Measurements from ENCODE around the gene CKB.

CKB gene

DNA sequence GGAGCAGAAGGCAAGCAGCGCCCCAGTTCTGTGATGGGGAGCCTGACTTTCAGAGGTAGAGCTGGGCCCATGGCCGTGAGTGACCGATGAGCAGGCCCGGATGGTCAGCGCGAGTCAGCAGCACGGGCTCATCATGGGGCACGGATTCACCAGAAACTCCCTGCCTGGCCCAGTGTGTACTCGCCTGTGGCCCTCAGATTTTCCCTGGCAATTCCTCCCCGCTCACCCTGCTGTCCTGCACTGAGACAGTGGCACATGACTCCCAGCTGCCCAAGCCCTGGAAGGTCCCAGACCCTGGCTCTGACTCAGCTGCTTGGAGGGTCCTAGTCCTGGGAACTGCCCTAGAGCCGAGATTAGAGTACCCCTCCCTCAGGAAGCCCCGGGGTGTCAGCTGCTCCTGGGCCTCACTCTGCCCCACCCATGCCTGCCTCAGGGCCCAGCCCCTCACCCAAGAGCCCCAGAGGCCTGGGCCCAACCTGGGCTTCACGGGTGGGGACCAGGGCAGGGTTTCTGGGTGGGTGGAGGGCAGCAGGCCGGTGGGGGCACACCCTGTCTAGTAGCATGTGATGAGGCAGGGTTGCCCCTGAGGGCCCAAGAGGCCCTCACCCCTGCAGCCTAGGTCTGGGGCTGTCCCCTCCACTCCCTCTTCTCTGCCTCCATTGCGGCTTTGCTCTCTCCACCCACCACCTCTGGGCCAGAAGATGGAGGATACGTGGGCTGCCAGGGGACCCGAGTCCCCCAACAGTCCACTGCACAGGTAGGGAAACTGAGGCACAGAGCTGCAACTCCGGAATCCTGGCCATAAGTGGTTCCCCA lies 14.8 kb upstream of the CKB start:
- no peak for DNase-seq (ENCODE audit: low read depth)

GRCh38 chr14:103536693-103537092 lies 14.1 kb upstream of the CKB start:
- DNase-seq (ENCODE audit: low read depth) = no peak

- no peak for DNase-seq (ENCODE audit: low read depth)
These were observed 13.4 kb upstream of the CKB start for GRCh38 chr14:103535891-103536565.

- no peak for DNase-seq (ENCODE audit: low read depth)
These were observed 12.7 kb upstream of the CKB start for GRCh38 chr14:103535081-103535890.

DNA sequence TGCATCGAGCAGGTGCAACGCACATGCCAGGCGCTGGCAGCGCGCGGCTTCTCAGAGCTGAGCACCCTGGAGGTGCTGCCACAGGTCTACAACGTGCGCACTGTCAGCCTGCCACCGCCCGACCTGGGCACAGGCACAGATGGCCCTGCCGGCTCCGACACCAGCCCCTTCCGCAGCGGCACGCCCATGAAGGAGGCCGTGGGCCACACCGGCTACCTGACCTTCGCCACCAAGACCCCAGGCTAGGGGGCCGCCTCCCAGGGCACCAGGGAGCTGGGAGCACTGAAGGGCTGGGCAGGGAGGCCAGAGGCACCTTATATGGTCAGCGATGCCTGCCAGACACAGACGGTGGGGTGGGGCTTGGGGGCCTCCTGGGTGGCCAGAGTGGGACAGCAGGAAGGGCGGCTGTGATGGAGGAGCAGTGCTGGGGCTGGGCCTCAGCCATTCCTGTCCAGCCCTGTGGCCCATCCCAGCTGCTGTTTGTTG lies 12.0 kb upstream of the CKB start:
- no peak for DNase-seq (ENCODE audit: low read depth)

- no peak for DNase-seq (ENCODE audit: low read depth)
These were observed 11.5 kb upstream of the CKB start for GRCh38 chr14:103533999-103534575.

DNA sequence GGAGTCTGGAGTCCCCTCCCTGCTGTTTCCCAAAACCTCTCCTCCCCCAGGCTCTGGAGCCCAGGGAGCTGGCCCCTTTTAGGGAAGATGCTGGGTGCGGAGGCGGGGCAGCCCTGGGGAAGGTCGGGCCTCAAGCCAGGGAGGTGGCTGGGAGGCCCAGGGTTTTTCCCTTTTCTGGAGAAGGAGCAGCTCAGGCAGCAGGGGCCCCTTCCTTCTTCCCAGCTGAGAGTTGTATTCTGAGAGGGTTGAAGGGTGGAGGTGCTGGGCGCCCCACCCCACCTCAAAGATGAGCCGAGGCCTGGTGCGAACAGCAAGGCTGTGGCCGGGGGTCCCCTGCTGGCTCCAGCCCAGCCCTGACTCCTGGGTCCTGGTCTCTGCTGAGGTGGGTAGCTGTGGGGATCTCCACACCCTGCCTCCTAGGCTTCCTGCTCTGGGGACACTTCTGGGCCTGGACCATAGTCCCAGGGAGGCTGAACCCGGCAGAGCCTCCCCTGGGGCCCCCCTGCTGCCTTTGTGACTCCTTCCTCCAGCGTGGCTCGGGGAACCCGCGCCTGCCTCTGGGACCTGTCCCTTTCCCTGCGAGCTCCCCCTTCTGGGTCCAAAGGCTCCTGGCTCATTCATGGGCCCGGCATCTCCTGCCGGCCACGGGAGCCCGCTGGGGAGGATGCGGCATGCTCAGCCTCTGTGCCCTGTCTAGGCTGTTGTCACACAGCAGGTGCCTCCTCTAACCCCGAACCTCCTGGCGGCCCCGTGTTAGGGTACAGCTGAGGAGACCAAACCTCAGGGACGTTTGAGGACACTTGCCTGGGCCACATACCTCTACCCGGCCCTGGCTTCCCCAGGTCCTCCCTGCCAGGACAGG lies 10.7 kb upstream of the CKB start:
- no peak for DNase-seq (ENCODE audit: low read depth)

DNA sequence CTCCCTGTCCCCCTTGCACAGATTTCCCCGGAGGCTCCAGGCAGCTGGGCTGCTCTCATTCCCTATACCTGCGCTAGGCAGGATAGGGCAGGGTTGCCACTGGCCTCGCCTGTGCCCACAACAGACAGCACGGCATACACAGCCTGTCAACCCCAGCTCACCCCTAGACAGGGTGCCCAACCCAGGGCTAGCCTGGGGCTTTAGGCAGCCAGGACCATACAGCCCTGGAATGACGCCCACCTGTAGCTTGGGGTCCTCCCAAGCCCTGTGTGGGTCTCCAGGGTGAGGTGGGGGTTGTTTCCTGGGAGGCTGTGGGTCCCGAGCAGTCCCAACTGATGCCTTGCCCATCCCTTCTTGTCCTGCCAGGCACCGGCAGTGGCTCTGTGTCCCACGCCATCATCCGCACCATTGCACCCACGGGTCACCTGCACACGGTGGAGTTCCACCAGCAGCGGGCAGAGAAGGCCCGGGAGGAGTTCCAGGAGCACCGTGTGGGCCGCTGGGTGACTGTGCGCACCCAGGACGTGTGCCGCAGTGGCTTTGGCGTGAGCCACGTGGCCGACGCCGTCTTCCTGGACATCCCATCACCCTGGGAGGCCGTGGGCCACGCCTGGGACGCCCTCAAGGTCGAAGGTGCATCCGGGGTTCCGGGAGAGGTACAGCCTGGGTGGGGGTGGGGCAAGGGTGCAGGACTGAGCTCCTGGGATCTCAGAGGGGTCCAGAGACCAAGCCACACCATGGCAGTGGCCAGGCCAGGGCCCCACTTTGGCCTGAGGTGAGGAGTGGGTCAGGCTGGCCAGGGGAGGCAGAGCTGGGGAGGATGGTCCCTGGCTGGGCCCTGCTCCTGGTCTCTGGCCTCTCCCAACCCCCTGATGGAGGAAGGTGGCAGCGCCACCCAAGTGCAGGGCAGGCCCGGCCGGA lies 9.8 kb upstream of the CKB start:
- DNase-seq (ENCODE audit: low read depth) = no peak

DNA sequence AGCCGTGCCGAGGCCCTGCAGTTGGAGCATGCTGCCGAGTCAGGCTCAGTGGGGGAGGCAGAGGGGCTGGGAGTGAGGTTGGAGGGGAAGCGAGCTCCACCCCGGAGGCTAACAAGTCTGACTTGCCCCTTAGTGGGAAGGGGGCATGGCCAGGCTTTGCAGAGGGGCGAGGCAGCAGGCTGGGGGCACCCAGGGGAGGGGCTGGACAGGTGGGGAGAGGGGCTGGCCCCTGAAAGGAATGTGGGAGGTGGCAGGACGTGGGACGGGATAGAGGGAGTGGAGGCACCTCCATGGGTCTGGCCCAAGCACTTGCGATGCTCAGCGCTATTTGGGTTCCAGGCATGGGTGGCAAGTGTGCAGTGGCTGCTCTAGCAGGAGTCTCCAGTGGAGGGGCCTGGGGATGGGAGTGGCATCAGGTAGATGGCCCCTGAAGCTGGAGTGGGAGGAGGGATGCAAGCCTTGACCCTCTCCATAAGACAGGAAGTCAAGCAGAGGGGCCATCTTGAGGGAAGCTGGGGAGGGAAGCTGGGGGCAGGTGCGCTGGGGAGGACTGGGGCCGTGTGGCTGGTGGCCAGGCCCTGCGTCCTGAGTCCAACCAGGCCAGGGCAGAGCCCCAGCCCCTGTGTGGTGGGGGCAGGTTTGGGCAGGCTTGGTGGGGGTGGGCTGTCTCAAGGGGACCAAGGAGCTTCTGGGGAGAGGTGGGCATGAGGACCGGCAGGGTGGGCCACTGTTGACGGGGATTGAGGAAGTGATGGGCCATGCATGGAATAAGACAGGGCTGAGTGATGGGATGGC lies 9.0 kb upstream of the CKB start:
- DNase-seq (ENCODE audit: low read depth) = no peak

DNA sequence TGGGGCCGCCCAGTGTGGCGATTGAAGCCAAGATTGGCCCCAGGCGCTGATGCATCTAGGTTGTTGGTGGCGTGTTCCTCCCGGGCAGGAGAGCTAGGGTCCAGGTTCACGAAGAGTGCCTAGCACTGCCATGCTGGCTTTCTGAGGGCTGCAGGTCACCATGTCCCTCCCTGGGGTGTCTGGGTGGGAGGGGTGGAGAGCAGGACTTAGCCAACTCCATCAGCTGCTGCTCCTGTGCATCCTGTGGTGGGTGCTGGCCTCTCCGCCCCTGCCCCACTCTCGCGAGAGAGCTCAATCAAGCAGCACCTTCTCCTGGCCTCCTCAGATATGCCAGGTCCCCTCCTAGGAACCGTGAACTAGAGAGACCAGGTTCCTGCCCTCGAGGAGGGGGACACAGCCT lies 8.2 kb upstream of the CKB start:
- DNase-seq (ENCODE audit: low read depth) = no peak

- DNase-seq (ENCODE audit: low read depth) = no peak
These were observed 7.8 kb upstream of the CKB start for GRCh38 chr14:103530390-103530789.

GRCh38 chr14:103529383-103530365 lies 7.0 kb upstream of the CKB start:
- no peak for DNase-seq (ENCODE audit: low read depth)

DNA sequence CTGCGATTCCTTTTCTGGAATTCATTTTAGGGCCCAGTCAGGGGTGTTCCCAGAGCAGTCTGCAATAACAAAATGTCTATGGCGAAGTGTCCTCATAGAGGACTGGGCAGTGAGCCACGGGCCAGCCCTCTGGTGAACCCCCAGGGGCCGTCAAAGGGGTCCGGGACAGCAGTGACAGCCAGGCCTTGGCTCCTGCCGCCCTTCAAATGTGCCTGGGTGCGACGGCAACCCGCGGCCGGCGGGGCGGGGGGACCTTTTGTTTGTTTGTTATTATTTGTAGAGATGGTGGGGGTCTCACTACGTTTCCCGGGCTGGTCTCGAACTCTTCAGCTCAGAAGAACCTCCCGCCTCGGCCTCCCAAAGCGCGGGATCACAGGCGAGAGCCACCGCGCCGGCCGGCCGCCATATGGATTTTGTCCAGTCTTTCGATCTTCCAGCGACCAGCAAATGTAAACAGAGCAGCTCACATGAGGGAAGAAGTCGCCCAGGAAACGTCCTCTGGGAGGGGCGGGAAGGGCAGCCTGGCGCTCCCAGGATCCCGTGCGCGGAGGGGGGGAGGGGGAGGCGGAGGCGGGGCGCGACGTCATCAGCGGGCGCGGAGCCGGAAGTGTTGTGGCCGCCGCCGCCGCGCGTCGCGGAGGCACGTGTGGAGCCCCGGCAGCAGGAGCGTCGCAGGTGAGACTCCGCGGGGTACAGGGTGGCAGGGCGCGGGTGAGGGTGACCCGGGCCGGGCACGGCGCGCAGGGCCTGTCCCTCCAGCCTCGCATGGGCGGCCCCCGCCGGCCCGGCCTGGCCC lies 6.2 kb upstream of the CKB start, which contains the start of gene TRMT61A:
TRMT61A (plus strand) TSS at position 610 of the 796 bp plus-strand sequence. CDS start 783 bp downstream, outside the sequence.
- DNase-seq (ENCODE audit: low read depth) = peak; percentile 69

- no peak for DNase-seq (ENCODE audit: low read depth)
These were observed 5.5 kb upstream of the CKB start for GRCh38 chr14:103528146-103528586.

DNA sequence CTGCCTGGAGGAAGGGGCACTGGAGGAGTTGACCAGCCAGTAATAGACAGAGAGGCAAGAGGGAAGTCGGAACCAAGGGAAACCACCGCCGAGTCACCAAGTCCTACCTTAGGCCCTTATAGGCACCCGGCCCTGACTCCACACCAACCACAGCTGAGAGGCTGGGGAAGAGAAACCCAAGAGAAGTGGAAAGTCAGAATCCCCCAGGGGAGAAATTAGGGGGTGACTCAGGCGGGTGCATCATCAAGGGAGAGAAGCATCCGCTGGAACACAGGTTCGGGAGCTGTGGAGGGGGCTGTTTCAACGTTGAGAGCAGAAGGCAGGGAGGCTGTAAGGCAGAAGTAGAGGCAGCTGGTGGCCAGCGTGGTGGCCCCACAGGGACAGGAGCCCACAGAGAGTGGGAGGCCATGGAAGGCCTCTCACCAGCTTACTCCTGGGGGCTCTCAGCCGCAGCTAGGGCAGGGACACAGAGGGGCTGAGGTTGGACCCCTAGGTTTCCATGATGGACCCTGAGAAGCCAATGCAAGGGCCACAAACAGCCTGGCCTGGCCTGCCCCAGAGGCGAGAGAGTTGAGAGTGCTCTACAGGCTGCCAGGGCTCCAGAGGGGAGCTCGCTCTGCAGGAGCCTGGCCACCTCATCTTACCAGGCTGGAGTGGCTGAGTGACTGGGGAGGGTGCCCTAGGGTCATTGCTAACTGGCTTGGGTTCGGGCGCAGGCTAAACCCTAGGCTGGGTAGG lies 4.9 kb upstream of the CKB start:
- no peak for DNase-seq (ENCODE audit: low read depth)

DNA sequence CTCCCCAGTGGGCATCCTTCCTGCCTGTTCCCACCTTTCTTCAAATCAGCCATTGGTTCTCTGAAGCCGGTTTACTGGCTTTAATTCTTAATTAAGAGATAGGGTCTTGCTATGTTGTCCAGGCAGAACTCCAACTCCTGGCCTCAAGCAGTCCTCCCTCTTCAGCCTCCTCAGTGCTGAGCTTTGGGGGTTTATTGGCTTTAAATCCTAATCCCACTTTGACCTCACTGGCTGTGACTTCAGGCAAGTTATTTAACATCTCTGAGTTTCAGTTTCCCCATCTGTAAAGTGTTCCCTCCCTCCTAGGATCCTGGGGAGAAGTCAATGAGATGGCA lies 4.3 kb upstream of the CKB start:
- DNase-seq (ENCODE audit: low read depth) = no peak
